Measurements from ENCODE around the gene GRM8.

DNA sequence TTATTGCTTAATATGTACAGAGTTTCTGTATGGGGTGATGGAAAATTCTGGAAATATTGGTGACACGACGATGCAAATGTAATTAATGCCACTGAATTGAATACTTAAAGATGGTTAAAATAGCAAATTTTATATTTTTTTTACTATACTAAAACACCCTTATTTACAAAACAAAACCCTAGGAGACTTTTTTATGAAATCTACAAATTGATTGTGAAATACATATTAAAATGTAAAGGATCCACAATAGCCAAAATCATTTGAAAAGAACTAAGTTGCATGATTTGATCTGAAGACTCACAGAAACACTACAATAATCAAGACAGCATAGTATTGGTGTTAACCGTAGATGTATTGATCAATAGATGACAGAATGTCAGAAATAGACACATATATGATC, 252.0 kb downstream of the GRM8 start:
- TF ChIP-seq, protein P1, sequence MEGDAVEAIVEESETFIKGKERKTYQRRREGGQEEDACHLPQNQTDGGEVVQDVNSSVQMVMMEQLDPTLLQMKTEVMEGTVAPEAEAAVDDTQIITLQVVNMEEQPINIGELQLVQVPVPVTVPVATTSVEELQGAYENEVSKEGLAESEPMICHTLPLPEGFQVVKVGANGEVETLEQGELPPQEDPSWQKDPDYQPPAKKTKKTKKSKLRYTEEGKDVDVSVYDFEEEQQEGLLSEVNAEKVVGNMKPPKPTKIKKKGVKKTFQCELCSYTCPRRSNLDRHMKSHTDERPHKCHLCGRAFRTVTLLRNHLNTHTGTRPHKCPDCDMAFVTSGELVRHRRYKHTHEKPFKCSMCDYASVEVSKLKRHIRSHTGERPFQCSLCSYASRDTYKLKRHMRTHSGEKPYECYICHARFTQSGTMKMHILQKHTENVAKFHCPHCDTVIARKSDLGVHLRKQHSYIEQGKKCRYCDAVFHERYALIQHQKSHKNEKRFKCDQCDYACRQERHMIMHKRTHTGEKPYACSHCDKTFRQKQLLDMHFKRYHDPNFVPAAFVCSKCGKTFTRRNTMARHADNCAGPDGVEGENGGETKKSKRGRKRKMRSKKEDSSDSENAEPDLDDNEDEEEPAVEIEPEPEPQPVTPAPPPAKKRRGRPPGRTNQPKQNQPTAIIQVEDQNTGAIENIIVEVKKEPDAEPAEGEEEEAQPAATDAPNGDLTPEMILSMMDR (IDR thresholded peaks at IDR 0.05 in 2 of 3, conservative IDR thresholded peaks at IDR 0.05 in 1 of 3; ENCODE audit: control insufficient read depth in 2 of 3, extremely low read depth in 1 of 3, insufficient read depth in 1 of 3, low read depth in 3 of 3, low read length in 3 of 3), result no peak
- TF ChIP-seq IKZF1 (conservative IDR thresholded peaks at IDR 0.05) (no peak), BRCA1 (IDR thresholded peaks at IDR 0.05; ENCODE audit: low read depth, low read length) (no peak), POLR2AphosphoS2 (IDR thresholded peaks at IDR 0.05; ENCODE audit: low read depth, low read length) (no peak), SMAD1 (IDR thresholded peaks at IDR 0.05; ENCODE audit: low read depth, partially characterized antibody) (no peak), IRF3 (IDR thresholded peaks at IDR 0.05) (no peak), STAT3 (IDR thresholded peaks at IDR 0.05; ENCODE audit: low read depth, low read length) (no peak), TAF1 (IDR thresholded peaks at IDR 0.05; ENCODE audit: borderline replicate concordance, low read depth, low read length) (no peak), POLR2A (IDR thresholded peaks at IDR 0.05; ENCODE audit: low read depth, low read length) (no peak), YY1 (IDR thresholded peaks at IDR 0.05; ENCODE audit: low read depth, low read length) (no peak), HCFC1 (IDR thresholded peaks at IDR 0.05; ENCODE audit: low read length) (no peak), SIX5 (IDR thresholded peaks at IDR 0.05; ENCODE audit: low read depth, low read length, severe bottlenecking) (no peak), ATF7 (IDR thresholded peaks at IDR 0.05; ENCODE audit: low read depth) (no peak)
- TF ChIP-seq, protein P2, sequence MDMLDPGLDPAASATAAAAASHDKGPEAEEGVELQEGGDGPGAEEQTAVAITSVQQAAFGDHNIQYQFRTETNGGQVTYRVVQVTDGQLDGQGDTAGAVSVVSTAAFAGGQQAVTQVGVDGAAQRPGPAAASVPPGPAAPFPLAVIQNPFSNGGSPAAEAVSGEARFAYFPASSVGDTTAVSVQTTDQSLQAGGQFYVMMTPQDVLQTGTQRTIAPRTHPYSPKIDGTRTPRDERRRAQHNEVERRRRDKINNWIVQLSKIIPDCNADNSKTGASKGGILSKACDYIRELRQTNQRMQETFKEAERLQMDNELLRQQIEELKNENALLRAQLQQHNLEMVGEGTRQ (IDR thresholded peaks at IDR 0.05; ENCODE audit: borderline replicate concordance, low read depth, low read length), result no peak

All from GM12878 (cell line).